ENCODE results near the gene POLR3A.

The POLR3A gene

DNA sequence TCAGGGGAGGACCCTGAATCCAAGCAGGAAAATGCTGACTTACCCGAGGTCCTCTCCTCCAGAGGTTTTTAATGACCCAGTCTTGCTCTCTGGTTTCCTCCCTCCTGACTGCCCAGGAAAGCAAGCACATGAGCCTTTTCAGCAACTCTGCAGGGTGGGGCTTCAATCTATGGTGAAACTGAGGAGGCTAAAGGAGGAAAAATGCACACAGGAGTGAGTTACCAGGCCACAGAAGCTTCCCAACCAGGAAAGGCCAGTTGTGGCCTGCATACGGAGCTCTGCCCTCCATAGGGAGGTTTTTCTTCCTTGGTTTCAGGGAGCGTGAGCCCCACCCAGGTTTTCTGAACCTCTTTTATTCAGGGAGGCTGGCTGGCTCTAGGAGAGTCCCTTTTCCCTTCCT lies 88.7 kb downstream of the POLR3A start:
- DNase-seq (ENCODE audit: low spot score): no peak
- TF ChIP-seq, protein P1, sequence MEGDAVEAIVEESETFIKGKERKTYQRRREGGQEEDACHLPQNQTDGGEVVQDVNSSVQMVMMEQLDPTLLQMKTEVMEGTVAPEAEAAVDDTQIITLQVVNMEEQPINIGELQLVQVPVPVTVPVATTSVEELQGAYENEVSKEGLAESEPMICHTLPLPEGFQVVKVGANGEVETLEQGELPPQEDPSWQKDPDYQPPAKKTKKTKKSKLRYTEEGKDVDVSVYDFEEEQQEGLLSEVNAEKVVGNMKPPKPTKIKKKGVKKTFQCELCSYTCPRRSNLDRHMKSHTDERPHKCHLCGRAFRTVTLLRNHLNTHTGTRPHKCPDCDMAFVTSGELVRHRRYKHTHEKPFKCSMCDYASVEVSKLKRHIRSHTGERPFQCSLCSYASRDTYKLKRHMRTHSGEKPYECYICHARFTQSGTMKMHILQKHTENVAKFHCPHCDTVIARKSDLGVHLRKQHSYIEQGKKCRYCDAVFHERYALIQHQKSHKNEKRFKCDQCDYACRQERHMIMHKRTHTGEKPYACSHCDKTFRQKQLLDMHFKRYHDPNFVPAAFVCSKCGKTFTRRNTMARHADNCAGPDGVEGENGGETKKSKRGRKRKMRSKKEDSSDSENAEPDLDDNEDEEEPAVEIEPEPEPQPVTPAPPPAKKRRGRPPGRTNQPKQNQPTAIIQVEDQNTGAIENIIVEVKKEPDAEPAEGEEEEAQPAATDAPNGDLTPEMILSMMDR (IDR thresholded peaks at IDR 0.05; ENCODE audit: extremely low read depth, missing control alignments): no peak

DNA sequence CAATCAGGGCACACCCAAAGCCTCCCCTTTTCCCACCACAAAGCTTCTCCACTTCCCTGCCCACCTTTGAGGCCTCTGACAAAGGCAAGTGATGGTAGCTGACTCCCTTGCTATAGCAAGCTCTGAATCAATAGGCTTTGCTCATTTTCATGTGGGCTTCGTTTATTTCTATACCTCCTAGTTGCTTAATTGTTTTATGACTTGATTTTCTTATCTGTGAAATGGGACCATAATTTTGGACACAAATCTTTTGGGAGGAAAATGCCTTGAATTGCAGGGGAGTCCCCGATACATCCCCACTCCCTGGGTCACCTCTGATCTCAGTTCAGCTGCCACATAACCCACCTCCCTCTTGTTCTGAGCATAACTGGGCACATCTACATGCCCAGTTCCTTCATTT lies 89.1 kb downstream of the POLR3A start:
- TF ChIP-seq, protein P1 (IDR thresholded peaks at IDR 0.05; ENCODE audit: extremely low read depth, missing control alignments): no peak
- DNase-seq (ENCODE audit: low spot score): no peak

DNA sequence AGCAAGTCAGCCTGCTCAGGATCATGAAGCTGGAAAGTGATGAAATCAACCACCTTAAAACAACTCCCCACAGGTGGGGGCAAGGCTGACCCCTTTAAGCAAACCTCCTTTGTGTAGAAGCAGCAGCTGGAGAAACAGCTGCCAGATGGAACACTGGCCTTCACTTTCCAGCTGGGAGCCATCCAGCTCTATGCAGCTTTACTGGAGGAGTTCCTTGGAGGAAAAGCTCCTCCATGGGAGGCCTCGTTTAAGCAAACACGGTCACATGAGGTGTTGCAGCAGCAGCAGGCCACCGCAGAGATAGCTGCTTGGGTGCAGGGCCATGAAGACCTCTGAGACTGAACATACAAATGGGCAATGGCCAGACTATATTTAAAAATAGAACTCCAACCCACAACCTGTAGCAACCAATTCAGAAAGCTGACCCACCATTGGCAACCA lies 89.7 kb downstream of the POLR3A start:
- TF ChIP-seq, protein P1 (IDR thresholded peaks at IDR 0.05; ENCODE audit: extremely low read depth, missing control alignments): no peak
- no peak for DNase-seq (ENCODE audit: low spot score)

DNA sequence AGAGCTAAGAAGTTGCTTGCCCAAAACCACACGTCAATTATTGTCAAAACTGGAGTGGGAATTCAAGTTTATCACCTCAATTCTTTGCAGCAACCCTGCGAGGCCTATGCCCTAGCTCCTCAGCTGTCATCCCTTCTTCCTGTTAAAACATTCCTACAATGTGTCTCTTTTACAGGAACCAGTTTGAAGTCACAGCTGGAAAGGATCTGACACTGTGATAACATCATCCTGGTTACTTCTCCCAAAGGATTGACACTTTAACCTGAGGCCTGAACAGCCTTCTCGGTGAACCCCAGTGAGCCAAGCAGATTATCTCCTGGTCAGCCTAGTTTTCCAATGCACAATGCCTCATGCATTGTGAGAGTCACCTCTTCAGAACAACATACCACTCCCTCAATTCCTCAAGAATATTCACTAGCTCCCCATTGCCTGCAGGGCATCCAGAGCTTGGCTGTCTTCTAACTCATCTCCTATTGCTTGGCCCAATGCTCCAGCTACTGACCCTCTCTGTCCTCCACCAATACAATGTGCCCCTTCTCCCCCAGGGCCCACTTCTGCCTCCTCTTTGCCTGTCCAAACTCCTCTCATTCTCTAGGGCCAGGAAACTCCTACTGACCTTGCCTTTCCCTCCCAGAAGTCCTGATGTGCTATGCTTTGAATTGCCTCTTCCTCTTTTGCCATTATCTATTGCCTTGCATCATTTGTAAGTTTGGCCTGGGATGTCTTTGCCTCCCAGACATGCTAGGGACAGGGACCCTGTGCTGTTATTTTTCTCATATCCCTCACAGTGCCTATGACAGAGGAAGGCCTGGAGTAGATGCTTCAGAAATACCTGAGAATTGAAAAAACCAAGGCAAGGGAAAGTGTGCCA lies 92.4 kb downstream of the POLR3A start:
- no peak for DNase-seq (ENCODE audit: low spot score)
- TF ChIP-seq, protein P1 (IDR thresholded peaks at IDR 0.05; ENCODE audit: extremely low read depth, missing control alignments): no peak

DNA sequence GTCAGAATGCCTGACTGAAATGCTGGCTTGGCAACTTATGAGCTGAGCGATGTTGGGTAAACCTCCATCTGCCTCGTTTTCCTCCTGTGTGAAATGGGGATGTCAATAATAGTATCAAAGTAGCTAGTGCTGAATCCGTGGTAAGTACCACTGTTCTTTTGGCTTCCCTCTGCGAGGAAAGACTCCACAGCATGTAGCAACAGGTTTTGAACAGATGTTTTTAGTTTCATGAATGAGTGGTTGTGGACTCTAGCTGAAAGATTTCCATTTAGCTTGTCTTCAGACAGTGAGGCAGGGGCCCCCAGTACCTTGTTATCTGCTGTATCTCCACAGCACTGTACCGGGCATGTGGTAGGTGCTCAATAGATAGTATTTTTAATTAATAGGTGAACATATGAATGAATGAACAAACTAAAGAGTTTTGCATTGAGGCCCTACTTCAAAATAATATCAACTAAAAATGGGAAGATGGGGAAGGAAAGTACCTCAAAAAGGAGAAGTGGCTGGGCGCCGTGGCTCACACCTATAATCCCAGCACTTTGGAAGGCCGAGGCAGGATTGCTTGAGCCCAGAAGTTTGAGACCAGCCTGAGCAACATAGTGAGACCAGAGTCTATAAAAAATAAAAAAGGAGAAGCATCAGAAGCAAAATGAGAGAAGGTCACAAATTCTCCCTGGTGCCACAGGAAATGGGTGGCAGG lies 97.1 kb downstream of the POLR3A start:
- TF ChIP-seq, protein P1 (IDR thresholded peaks at IDR 0.05; ENCODE audit: extremely low read depth, missing control alignments): no peak
- DNase-seq (ENCODE audit: low spot score): no peak

DNA sequence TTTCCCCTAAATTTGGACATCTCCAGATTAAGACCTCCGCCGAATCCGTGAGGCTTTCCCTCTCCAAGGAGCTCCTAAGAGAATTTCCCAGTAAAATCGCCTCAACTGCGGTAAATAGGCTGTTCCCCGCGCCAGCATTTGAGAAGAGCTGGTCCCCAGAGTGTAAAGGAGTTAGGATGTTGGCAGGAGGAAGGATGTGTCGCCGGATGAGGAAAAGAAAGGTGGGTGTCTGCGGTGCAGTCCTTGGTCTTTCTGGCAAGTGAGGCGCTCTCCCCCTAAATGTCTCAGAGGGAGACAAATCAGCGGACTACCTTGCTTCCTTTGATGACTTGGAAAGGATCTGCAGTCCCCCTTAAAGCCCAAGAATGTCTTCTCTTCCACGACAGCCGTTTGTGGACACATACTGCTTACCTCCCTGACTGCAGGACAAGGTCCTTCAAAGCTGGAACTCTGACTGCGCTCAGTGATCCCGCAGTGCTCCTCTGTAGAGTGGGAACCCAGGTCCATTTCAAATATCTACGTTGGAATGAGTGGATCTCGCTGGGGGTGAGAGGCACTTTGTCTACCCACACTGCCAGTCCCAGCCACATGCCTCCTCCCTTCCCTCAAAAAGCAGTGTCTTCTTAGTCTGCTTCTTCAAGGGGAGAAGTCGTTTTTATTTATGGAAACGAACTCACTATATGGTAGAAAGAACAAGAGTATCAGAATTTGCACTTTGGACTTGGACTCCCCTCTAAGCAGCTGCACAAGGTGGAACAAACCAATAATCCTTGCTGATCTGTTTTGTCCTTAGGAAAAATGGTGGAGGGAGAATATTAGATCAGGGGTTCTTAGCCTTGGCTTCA lies 101.7 kb downstream of the POLR3A start:
- TF ChIP-seq, protein P1 (IDR thresholded peaks at IDR 0.05; ENCODE audit: extremely low read depth, missing control alignments): no peak
- DNase-seq (ENCODE audit: low spot score): no peak
